COLO668 (cell line): ENCODE results near the gene KLF3.
A peak's percentile ranks its signal among the peaks of the same experiment; 100 is the strongest.

Source experiments
- DNase-seq: peaks from one replicate; lab custom pipeline; 2025; ENCODE audit not compliant: unreplicated experiment; lab: John Stamatoyannopoulos, UW

Gene KLF3

GRCh38 chr4:38673130-38673978 lies 9.4 kb downstream of the KLF3 start:
- DNase-seq = peak; percentile 34

GRCh38 chr4:38674258-38675144 lies 10.5 kb downstream of the KLF3 start:
- peak; percentile 36 for DNase-seq

- peak; percentile 78 for DNase-seq
These were observed 11.4 kb downstream of the KLF3 start for GRCh38 chr4:38675146-38676121.

GRCh38 chr4:38676986-38677385 lies 13.0 kb downstream of the KLF3 start:
- no peak for DNase-seq

- no peak for DNase-seq
These were observed 13.4 kb downstream of the KLF3 start for GRCh38 chr4:38677441-38677840.

GRCh38 chr4:38678078-38678477 lies 14.1 kb downstream of the KLF3 start:
- DNase-seq = no peak

GRCh38 chr4:38679921-38680320 lies 15.9 kb downstream of the KLF3 start:
- DNase-seq = no peak

GRCh38 chr4:38681281-38681991 lies 17.4 kb downstream of the KLF3 start:
- no peak for DNase-seq

GRCh38 chr4:38682336-38682735 lies 18.3 kb downstream of the KLF3 start:
- DNase-seq = no peak

GRCh38 chr4:38683276-38683675 lies 19.3 kb downstream of the KLF3 start:
- no peak for DNase-seq

GRCh38 chr4:38684271-38684670 lies 20.3 kb downstream of the KLF3 start:
- no peak for DNase-seq

- no peak for DNase-seq
These were observed 21.2 kb downstream of the KLF3 start for GRCh38 chr4:38684951-38685844.

GRCh38 chr4:38686682-38687081 lies 22.7 kb downstream of the KLF3 start:
- no peak for DNase-seq

- no peak for DNase-seq
These were observed 23.6 kb downstream of the KLF3 start for GRCh38 chr4:38687571-38688011.

GRCh38 chr4:38688676-38689355 lies 24.8 kb downstream of the KLF3 start:
- DNase-seq = no peak

- no peak for DNase-seq
These were observed 27.4 kb downstream of the KLF3 start for GRCh38 chr4:38691251-38692008.

GRCh38 chr4:38692421-38692820 lies 28.4 kb downstream of the KLF3 start:
- no peak for DNase-seq

- no peak for DNase-seq
These were observed 29.6 kb downstream of the KLF3 start for GRCh38 chr4:38693569-38693968.
